Karpas-422 (cell line): ENCODE results near the gene OSBPL7. TPM values are rescaled to one million over a fixed set of nuclear protein-coding genes. Genes with fewer than 3 reads are reported as not detected.

Source experiments
- DNase-seq: peaks from one replicate; pipeline ENCODE4 v3.0.0-alpha.2; 2015
- H2AFZ ChIP-seq: fragments of 200-600 bp; sonication (generic); 2 replicates; pipeline ENCODE4 v1.6.1; 2014; ENCODE audit warnings: antibody characterized with exemption, low read length, mixed read lengths
- H3K27ac ChIP-seq: fragments of 200-600 bp; sonication (generic); 2 replicates; pipeline ENCODE4 v1.5.1; 2014; ENCODE audit warnings: mild to moderate bottlenecking, low read length, moderate library complexity
- H3K27me3 ChIP-seq: fragments of 200-600 bp; sonication (generic); 2 replicates; pipeline ENCODE4 v1.6.1; 2014; ENCODE audit warnings: low read length, mixed read lengths
- H3K36me3 ChIP-seq: fragments of 200-600 bp; sonication (generic); 2 replicates; pipeline ENCODE4 v1.6.1; 2014; ENCODE audit warnings: low read length, mixed read lengths; ENCODE audit not compliant: insufficient read depth
- H3K4me1 ChIP-seq: fragments of 200-600 bp; sonication (generic); 2 replicates; pipeline ENCODE4 v1.6.1; 2014; ENCODE audit warnings: mild to moderate bottlenecking, low read length, mixed read lengths
- H3K4me2 ChIP-seq: fragments of 200-600 bp; sonication (generic); 2 replicates; pipeline ENCODE4 v1.6.1; 2014; ENCODE audit warnings: low read length, low read depth, mild to moderate bottlenecking; ENCODE audit not compliant: poor library complexity, severe bottlenecking
- H3K4me3 ChIP-seq: fragments of 200-600 bp; sonication (generic); 2 replicates; pipeline ENCODE4 v1.5.1; 2014; ENCODE audit warnings: mild to moderate bottlenecking, antibody characterized with exemption, low read length, mixed read lengths
- H3K79me2 ChIP-seq: fragments of 200-600 bp; sonication (generic); 2 replicates; pipeline ENCODE4 v1.6.1; 2014; ENCODE audit warnings: mild to moderate bottlenecking, low read length, mixed read lengths
- H3K9ac ChIP-seq: fragments of 200-600 bp; sonication (generic); 2 replicates; pipeline ENCODE4 v1.6.0; 2014; ENCODE audit warnings: low read length
- H3K9me2 ChIP-seq: fragments of 200-600 bp; sonication (generic), shearing (Covaris generic); replicated peaks from 2 replicates; pipeline ENCODE4 v1.6.0; 2014; ENCODE audit warnings: mild to moderate bottlenecking, low read length, moderate library complexity; ENCODE audit not compliant: insufficient read depth
- H3K9me3 ChIP-seq: fragments of 300-700, 200-600 bp; sonication (generic); 2 replicates; pipeline ENCODE4 v1.6.1; 2014; ENCODE audit warnings: low read length, mixed read lengths
- H4K20me1 ChIP-seq: fragments of 200-600 bp; sonication (generic); 2 replicates; pipeline ENCODE4 v1.6.1; 2014; ENCODE audit warnings: mild to moderate bottlenecking, antibody characterized with exemption, low read length, low read depth; ENCODE audit not compliant: insufficient read depth
- total RNA-seq: library from RNA; depleted of rRNA; stranded (reverse); fragments of >200 nt; shearing (Covaris generic); gene quantifications from 2 replicates; pipeline ENCODE4 v1.2.3, GENCODE V29; 2014; ENCODE audit warnings: low replicate concordance

Gene OSBPL7
- total RNA-seq, 1 experiment from 2014 or later: 11.1 TPM

GRCh38 chr17:47851764-47852112, 30.1 kb upstream of the OSBPL7 start:
- no peak overlapping the region for H3K4me3 ChIP-seq
- no peak overlapping the region for H3K27ac ChIP-seq
- no peaks in the 10 kb centered on the region for H3K9me2 ChIP-seq
- H3K9ac ChIP-seq: no peak overlapping the region
- no peak for DNase-seq
- H3K9me3 ChIP-seq: no peaks in the 10 kb centered on the region
- no peaks in the 10 kb centered on the region for H3K36me3 ChIP-seq
- H4K20me1 ChIP-seq: peaks cover 4% of the 10 kb centered on the region; the same call in 1 of the 2 replicates
- no peaks in the 10 kb centered on the region for H3K79me2 ChIP-seq
- H2AFZ ChIP-seq: no peak overlapping the region
- no peak overlapping the region for H3K4me2 ChIP-seq
- no peaks in the 10 kb centered on the region for H3K27me3 ChIP-seq
- H3K4me1 ChIP-seq: peaks cover 5% of the 10 kb centered on the region; the same call in 1 of the 2 replicates

- H3K27me3 ChIP-seq: no peaks in the 10 kb centered on the region
- H4K20me1 ChIP-seq: peaks cover 4% of the 10 kb centered on the region; the same call in 1 of the 2 replicates
- H3K9ac ChIP-seq: no peak within 1 kb of the TSS
- H3K27ac ChIP-seq: no peak within 1 kb of the TSS
- H3K79me2 ChIP-seq: no peaks in the 10 kb centered on the region
- H3K9me3 ChIP-seq: no peaks in the 10 kb centered on the region
- H3K4me1 ChIP-seq: peaks cover 5% of the 10 kb centered on the region; the same call in 1 of the 2 replicates
- H3K4me3 ChIP-seq: no peak within 1 kb of the TSS
- H3K9me2 ChIP-seq: no peaks in the 10 kb centered on the region
- DNase-seq: peak; percentile 76
- peak within 1 kb of the TSS; percentile 40 for H3K4me2 ChIP-seq
- H3K36me3 ChIP-seq: no peaks in the 10 kb centered on the region
- H2AFZ ChIP-seq: no peak within 1 kb of the TSS
Measured at GRCh38 chr17:47850692-47851573, 29.3 kb upstream of the OSBPL7 start, which contains the start of gene SP6. SP6 (minus strand) TSS chr17:47851163; CDS start chr17:47848429, 2,734 bp downstream.

- no peaks in the 10 kb centered on the region for H3K36me3 ChIP-seq
- peaks cover 4% of the 10 kb centered on the region; the same call in 1 of the 2 replicates for H4K20me1 ChIP-seq
- H3K27me3 ChIP-seq: no peaks in the 10 kb centered on the region
- no peak overlapping the region for H3K4me2 ChIP-seq
- H3K4me3 ChIP-seq: no peak overlapping the region
- H3K4me1 ChIP-seq: peaks cover 5% of the 10 kb centered on the region; the same call in 1 of the 2 replicates
- H3K9me3 ChIP-seq: no peaks in the 10 kb centered on the region
- H3K79me2 ChIP-seq: no peaks in the 10 kb centered on the region
- H3K9me2 ChIP-seq: no peaks in the 10 kb centered on the region
- H2AFZ ChIP-seq: no peak overlapping the region
- no peak for DNase-seq
- H3K27ac ChIP-seq: no peak overlapping the region
- H3K9ac ChIP-seq: no peak overlapping the region
Measured at GRCh38 chr17:47850373-47850691, 28.7 kb upstream of the OSBPL7 start.

GRCh38 chr17:47848198-47848513, 26.6 kb upstream of the OSBPL7 start:
- Histone ChIP-seq H3K27me3 (no peaks in the 10 kb centered on the region), H3K79me2 (no peaks in the 10 kb centered on the region), H3K9ac (no peak overlapping the region), H3K9me2 (no peaks in the 10 kb centered on the region), H3K27ac (no peak overlapping the region), H3K4me1 (peaks cover 5% of the 10 kb centered on the region; the same call in 1 of the 2 replicates), H3K36me3 (no peaks in the 10 kb centered on the region), H4K20me1 (peaks cover 4% of the 10 kb centered on the region; the same call in 1 of the 2 replicates), H3K9me3 (no peaks in the 10 kb centered on the region), H3K4me2 (no peak overlapping the region), H3K4me3 (no peak overlapping the region), H2AFZ (no peak overlapping the region)
- no peak for DNase-seq

GRCh38 chr17:47847341-47848197, 26.0 kb upstream of the OSBPL7 start:
- H2AFZ ChIP-seq: no peak overlapping the region
- no peak overlapping the region for H3K27ac ChIP-seq
- H3K4me1 ChIP-seq: peaks cover 8% of the 10 kb centered on the region
- H3K36me3 ChIP-seq: no peaks in the 10 kb centered on the region
- no peak overlapping the region for H3K4me2 ChIP-seq
- H3K9ac ChIP-seq: no peak overlapping the region
- H3K4me3 ChIP-seq: no peak overlapping the region
- no peaks in the 10 kb centered on the region for H3K9me2 ChIP-seq
- no peaks in the 10 kb centered on the region for H3K9me3 ChIP-seq
- peaks cover 4% of the 10 kb centered on the region; the same call in 1 of the 2 replicates for H4K20me1 ChIP-seq
- no peaks in the 10 kb centered on the region for H3K79me2 ChIP-seq
- no peaks in the 10 kb centered on the region for H3K27me3 ChIP-seq
- DNase-seq: no peak

- no peaks in the 10 kb centered on the region for H3K9me2 ChIP-seq
- no peak overlapping the region for H2AFZ ChIP-seq
- H4K20me1 ChIP-seq: peaks cover 4% of the 10 kb centered on the region; the same call in 1 of the 2 replicates
- H3K4me1 ChIP-seq: peaks cover 11% of the 10 kb centered on the region
- H3K4me3 ChIP-seq: no peak overlapping the region
- no peaks in the 10 kb centered on the region for H3K27me3 ChIP-seq
- no peaks in the 10 kb centered on the region for H3K36me3 ChIP-seq
- H3K27ac ChIP-seq: no peak overlapping the region
- DNase-seq: no peak
- no peaks in the 10 kb centered on the region for H3K79me2 ChIP-seq
- H3K4me2 ChIP-seq: no peak overlapping the region
- no peak overlapping the region for H3K9ac ChIP-seq
- H3K9me3 ChIP-seq: no peaks in the 10 kb centered on the region
Measured at GRCh38 chr17:47846716-47847340, 25.2 kb upstream of the OSBPL7 start.

- no peaks in the 10 kb centered on the region for H3K9me2 ChIP-seq
- no peak overlapping the region for H3K4me2 ChIP-seq
- no peaks in the 10 kb centered on the region for H3K27me3 ChIP-seq
- H2AFZ ChIP-seq: no peak overlapping the region
- H4K20me1 ChIP-seq: peaks cover 4% of the 10 kb centered on the region; the same call in 1 of the 2 replicates
- H3K9me3 ChIP-seq: no peaks in the 10 kb centered on the region
- no peak overlapping the region for H3K9ac ChIP-seq
- no peaks in the 10 kb centered on the region for H3K79me2 ChIP-seq
- no peaks in the 10 kb centered on the region for H3K36me3 ChIP-seq
- no peak overlapping the region for H3K27ac ChIP-seq
- H3K4me1 ChIP-seq: peaks cover 14% of the 10 kb centered on the region
- no peak overlapping the region for H3K4me3 ChIP-seq
- no peak for DNase-seq
Measured at GRCh38 chr17:47845716-47846075, 24.1 kb upstream of the OSBPL7 start.
